Measurements from ENCODE around the gene PRDX5.

Gene PRDX5

GRCh38 chr11:64347193-64347867 lies 29.4 kb downstream of the PRDX5 start:
- no peak for DNase-seq (ENCODE audit: low spot score)

- DNase-seq (ENCODE audit: low spot score): no peak
Measured at GRCh38 chr11:64348383-64349024, 30.6 kb downstream of the PRDX5 start.

- no peak for DNase-seq (ENCODE audit: low spot score)
Measured at GRCh38 chr11:64349025-64349387, 31.1 kb downstream of the PRDX5 start.

GRCh38 chr11:64349404-64349803 lies 31.5 kb downstream of the PRDX5 start:
- DNase-seq (ENCODE audit: low spot score): no peak

- no peak for DNase-seq (ENCODE audit: low spot score)
Measured at GRCh38 chr11:64351136-64351631, 33.3 kb downstream of the PRDX5 start.

GRCh38 chr11:64352099-64352994 lies 34.4 kb downstream of the PRDX5 start:
- DNase-seq (ENCODE audit: low spot score): no peak

GRCh38 chr11:64352995-64353714 lies 35.2 kb downstream of the PRDX5 start:
- no peak for DNase-seq (ENCODE audit: low spot score)

GRCh38 chr11:64353715-64354506 lies 36.0 kb downstream of the PRDX5 start:
- no peak for DNase-seq (ENCODE audit: low spot score)

- DNase-seq (ENCODE audit: low spot score): no peak
Measured at GRCh38 chr11:64355078-64355940, 37.4 kb downstream of the PRDX5 start.

GRCh38 chr11:64356498-64357411 lies 38.8 kb downstream of the PRDX5 start:
- peak; percentile 40 for DNase-seq (ENCODE audit: low spot score)

GRCh38 chr11:64357446-64357845 lies 39.5 kb downstream of the PRDX5 start:
- DNase-seq (ENCODE audit: low spot score): no peak

- peak; percentile 55 for DNase-seq (ENCODE audit: low spot score)
Measured at GRCh38 chr11:64357904-64358535, 40.1 kb downstream of the PRDX5 start.

GRCh38 chr11:64358536-64358906 lies 40.6 kb downstream of the PRDX5 start:
- DNase-seq (ENCODE audit: low spot score): no peak

GRCh38 chr11:64358907-64359711 lies 41.2 kb downstream of the PRDX5 start, which contains the start of gene RPS6KA4:
TSS of gene RPS6KA4 (plus strand) at chr11:64359162. CDS start at chr11:64359236, 74 bp downstream.
- peak; percentile 35 for DNase-seq (ENCODE audit: low spot score)

- DNase-seq (ENCODE audit: low spot score): no peak
Measured at GRCh38 chr11:64359712-64360445, 42.0 kb downstream of the PRDX5 start.

GRCh38 chr11:64360448-64360921 lies 42.6 kb downstream of the PRDX5 start:
- DNase-seq (ENCODE audit: low spot score): no peak

- no peak for DNase-seq (ENCODE audit: low spot score)
Measured at GRCh38 chr11:64361659-64362058, 43.7 kb downstream of the PRDX5 start.

All from activated CD4-positive, alpha-beta T cell treated with anti-CD3 and anti-CD28 coated beads, Interleukin-2, Interleukin-4, amounts not matched to agents 100 ng/mL and 50 ng/mL, durations not matched to agents 16 hours and 8 hours (primary cell).